ENCODE data around the gene TLX2. TPM values are rescaled to one million over a fixed set of nuclear protein-coding genes. Genes with fewer than 3 reads are reported as not detected.
A peak's percentile ranks its signal among the peaks of the same experiment; 100 is the strongest.

TLX2 gene
- total and polyA plus RNA-seq, 2 of the 13 experiments (the other 11 are each of a cell fraction or from before 2014, with no cell fraction given) = 0.05 to 0.20 TPM

- 0 out of 2 replicates have a peak, but pooled peaks have one; percentile 59 for TF ChIP-seq ZNF296 (CRISPR knock-in tag; conservative IDR thresholded peaks at IDR 0.05)
- no peak for TF ChIP-seq AGO2 (optimal IDR thresholded peaks at IDR 0.05; ENCODE audit: low read depth, low read length)
- peak; percentile 29; the same call in 1 of the 2 replicates for TF ChIP-seq ZXDC (CRISPR knock-in tag; IDR thresholded peaks at IDR 0.05)
- peak; percentile 18; the same call in 1 of the 2 replicates for TF ChIP-seq HNF4A (CRISPR knock-in tag; IDR thresholded peaks at IDR 0.05)
- peak; percentile 0 for TF ChIP-seq PHF5A (CRISPR knock-in tag; IDR thresholded peaks at IDR 0.05; ENCODE audit: low read depth, unreplicated experiment)
- TF ChIP-seq ZBED4 (CRISPR knock-in tag; IDR thresholded peaks at IDR 0.05; ENCODE audit: borderline replicate concordance) = no peak
- TF ChIP-seq ZNF777 (CRISPR knock-in tag; IDR thresholded peaks at IDR 0.05) = no peak
- TF ChIP-seq SMC3 (IDR thresholded peaks at IDR 0.05; ENCODE audit: low read length) = no peak
- no peak for TF ChIP-seq ZBTB26 (CRISPR knock-in tag; IDR thresholded peaks at IDR 0.05; ENCODE audit: borderline replicate concordance)
- no peak for TF ChIP-seq CREB1 (IDR thresholded peaks at IDR 0.05)
- peak; percentile 19 for TF ChIP-seq CREB1 (CRISPR knock-in tag; IDR thresholded peaks at IDR 0.05)
- peak; percentile 28 for TF ChIP-seq YY1 (IDR thresholded peaks at IDR 0.05; ENCODE audit: insufficient read depth, insufficient replicate concordance, low read depth, low read length)
- peak; percentile 74 for TF ChIP-seq ZNF263 (CRISPR knock-in tag; IDR thresholded peaks at IDR 0.05)
- TF ChIP-seq ZFP91 (CRISPR knock-in tag; IDR thresholded peaks at IDR 0.05; ENCODE audit: borderline replicate concordance) = no peak
- TF ChIP-seq ZNF678 (CRISPR knock-in tag; IDR thresholded peaks at IDR 0.05) = no peak
- TF ChIP-seq RCOR2 (CRISPR knock-in tag; IDR thresholded peaks at IDR 0.05) = no peak
- 0 out of 2 replicates have a peak, but pooled peaks have one; percentile 6 for TF ChIP-seq ZNF136 (CRISPR knock-in tag; IDR thresholded peaks at IDR 0.05; ENCODE audit: low read depth)
- no peak for TF ChIP-seq ZNF121 (CRISPR knock-in tag; IDR thresholded peaks at IDR 0.05)
- no peak for TF ChIP-seq MED1 (CRISPR knock-in tag; IDR thresholded peaks at IDR 0.05)
- TF ChIP-seq IRF1 (CRISPR knock-in tag; IDR thresholded peaks at IDR 0.05; ENCODE audit: low read depth) = no peak
Observed at GRCh38 chr2:74507926-74508520, 6.2 kb upstream of the TLX2 start (continued).

Measured in HepG2 (cell line).